Erythroblast (primary cell): ENCODE data around the gene SCN1B.

Source experiments
- GATA1 ChIP-seq: IDR thresholded peaks from 2 replicates; pipeline ENCODE4 v1.6.1; 2011; ENCODE audit warnings: low read depth, mild to moderate bottlenecking, control low read depth, low read length, moderate library complexity
- POLR2A ChIP-seq: IDR thresholded peaks from 2 replicates; pipeline ENCODE4 v1.6.1; 2011; ENCODE audit warnings: mild to moderate bottlenecking, low read length

- TF ChIP-seq POLR2A: no peak
- TF ChIP-seq GATA1: no peak
These were observed 3.3 kb upstream of the SCN1B start for GRCh38 chr19:35027009-35027408.
